GM21723 (cell line): ENCODE results near the gene MAPKAPK5.
"Not testable (repeated sequence)": the region's sequence is repeated elsewhere in the genome, so short reads cannot be mapped to it uniquely, and the experiment has no call there.

Experiments used
- ATAC-seq: cut with Tn5 transposase; IDR thresholded peaks from one replicate; pipeline ENCODE4 v1.9.1; 2021; ENCODE audit warnings: mild to moderate bottlenecking, moderate library complexity; ENCODE audit not compliant: unreplicated experiment

MAPKAPK5 gene, protein sequence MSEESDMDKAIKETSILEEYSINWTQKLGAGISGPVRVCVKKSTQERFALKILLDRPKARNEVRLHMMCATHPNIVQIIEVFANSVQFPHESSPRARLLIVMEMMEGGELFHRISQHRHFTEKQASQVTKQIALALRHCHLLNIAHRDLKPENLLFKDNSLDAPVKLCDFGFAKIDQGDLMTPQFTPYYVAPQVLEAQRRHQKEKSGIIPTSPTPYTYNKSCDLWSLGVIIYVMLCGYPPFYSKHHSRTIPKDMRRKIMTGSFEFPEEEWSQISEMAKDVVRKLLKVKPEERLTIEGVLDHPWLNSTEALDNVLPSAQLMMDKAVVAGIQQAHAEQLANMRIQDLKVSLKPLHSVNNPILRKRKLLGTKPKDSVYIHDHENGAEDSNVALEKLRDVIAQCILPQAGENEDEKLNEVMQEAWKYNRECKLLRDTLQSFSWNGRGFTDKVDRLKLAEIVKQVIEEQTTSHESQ

DNA sequence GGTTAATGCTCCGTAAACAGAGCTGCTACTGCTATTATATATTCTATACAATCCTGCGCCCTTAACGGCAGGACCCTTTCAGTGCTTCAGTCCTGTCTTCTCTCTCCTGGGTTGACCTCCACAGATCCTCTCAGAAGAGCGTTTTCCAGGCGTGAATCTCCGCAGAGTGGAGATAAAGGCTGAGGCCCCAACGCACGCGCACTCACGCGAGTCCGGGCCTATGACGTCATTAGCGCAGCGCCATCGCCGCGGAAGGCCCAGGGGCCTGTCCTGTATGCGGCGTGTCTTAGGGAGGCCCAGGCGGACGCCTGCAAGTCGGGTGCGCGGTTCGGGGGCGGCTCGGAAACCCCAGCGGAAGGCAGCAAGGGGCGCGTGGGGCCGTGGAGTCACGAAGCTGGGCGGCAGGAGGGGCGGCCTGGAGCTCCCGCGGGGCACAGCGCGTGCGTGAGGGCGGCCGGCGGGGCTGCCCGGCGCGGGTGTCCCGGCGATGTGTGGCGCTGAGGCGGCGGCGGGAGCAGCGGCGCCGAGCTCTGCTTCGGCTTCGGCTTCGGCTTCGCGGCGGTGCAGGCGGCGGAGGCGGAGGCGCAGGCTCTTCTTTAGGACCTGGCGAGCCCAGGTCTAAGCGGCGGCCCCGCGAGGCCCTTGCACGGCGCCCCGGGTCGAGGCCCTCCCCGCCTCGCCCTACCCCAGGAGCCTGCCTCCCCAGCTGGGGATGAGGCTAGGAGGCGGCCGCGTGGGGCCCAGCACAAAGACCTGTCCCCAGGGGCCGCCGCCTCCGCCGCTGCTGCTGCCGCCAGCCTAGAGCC is at the start of gene MAPKAPK5:
MAPKAPK5 (plus strand) TSS at position 479 of the 806 bp plus-strand sequence. CDS start 506 bp downstream, outside the sequence.
- ATAC-seq: peak; percentile 80

- ATAC-seq: no peak
Measured at GRCh38 chr12:111792856-111793235, 49.2 kb upstream of the MAPKAPK5 start.

DNA sequence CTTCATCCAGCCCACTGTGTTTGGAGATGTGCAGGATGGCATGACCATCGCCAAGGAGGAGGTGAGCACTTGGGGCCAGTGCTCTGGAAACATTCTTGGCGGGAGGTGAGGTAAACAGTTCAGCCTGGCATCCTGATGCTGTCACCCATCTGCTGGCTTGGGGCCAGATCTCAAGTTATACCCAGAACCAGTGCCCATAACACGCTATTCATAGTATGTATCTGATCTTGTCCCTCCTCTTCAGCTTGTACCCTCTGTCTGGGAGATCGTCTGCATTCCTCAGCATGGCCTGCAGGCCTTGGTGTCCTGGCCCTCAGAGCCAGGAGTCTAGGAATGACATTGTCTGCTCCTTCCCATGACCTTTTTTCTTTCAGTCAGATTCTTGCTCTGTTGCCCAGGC is 43.8 kb upstream of the MAPKAPK5 start:
- no peak for ATAC-seq

DNA sequence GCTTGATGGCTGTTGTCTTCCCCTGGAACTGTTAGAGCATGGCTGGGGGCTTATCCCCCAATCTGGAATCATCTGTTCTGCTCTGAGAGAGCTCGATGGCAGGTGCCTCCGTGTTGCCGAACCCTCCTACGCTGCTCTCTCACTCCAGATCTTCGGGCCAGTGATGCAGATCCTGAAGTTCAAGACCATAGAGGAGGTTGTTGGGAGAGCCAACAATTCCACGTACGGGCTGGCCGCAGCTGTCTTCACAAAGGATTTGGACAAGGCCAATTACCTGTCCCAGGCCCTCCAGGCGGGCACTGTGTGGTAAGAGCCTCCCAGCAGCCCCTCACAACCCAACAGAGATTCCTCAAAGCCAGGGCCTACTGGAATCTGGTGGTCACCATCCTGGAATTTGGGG is 42.3 kb upstream of the MAPKAPK5 start:
- no peak for ATAC-seq

- ATAC-seq: no peak
Measured at GRCh38 chr12:111803038-111803626, 38.9 kb upstream of the MAPKAPK5 start.

GRCh38 chr12:111803851-111804250 is 38.2 kb upstream of the MAPKAPK5 start:
- ATAC-seq: no peak

- no peak for ATAC-seq
Measured at GRCh38 chr12:111806304-111806703, 35.7 kb upstream of the MAPKAPK5 start.

DNA sequence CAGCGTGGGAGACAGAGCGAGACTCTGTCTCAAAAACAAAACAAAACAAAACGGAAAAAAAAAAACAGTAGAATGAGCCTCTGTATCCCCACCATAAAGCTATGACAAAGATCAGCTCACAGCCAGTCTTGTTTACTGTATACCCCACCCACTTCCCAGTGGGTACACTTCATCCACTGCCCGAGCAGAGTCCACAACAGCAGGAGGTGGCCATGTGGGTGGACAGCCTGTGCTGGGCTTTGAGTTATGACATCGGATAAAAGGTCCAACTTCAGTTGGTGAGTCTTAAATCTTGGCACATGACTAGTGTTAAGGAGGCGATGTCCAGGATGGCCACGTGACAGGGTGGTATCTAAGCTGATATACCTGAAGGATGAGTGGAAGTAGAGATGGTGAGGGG is 34.8 kb upstream of the MAPKAPK5 start:
- ATAC-seq: no peak

DNA sequence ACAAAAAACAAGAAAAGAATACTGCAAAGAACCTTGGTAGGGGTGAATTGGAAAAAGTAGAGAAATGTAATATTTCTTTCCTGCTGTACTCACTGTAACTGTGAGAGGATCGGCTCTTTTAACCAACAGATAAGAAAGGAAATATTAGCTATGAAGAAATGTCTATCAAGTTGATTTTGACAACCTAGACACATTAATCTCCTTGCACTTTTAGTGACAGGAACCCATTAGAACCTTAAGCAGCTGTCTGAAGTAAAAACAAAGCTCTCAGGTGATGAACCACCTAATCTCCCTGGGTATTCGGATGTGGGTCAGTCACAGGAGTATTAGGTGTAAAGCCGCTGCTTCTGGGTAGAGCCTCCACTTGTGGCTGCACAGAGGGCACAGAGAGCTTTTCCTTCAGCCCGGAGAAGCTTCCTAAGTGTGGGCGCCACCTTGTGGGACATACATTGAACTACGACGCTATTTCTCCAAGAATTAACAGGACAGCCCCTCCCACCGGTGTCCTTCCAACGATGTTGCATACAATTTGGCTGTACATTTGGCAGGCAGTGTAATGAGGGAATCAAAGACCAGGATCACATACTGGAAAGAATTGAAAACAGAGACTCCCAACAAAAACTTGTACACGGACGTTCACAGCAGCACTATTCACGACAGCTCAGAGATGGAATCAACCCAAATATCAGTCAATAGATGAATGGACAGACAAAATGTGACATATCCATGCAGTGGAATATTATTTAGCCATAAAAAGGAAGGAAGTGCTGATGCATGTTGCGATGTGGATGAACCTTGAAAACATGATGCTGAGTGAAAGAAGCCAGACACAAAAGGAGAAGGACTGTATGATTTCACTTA is 28.9 kb upstream of the MAPKAPK5 start:
- peak; percentile 81 for ATAC-seq

DNA sequence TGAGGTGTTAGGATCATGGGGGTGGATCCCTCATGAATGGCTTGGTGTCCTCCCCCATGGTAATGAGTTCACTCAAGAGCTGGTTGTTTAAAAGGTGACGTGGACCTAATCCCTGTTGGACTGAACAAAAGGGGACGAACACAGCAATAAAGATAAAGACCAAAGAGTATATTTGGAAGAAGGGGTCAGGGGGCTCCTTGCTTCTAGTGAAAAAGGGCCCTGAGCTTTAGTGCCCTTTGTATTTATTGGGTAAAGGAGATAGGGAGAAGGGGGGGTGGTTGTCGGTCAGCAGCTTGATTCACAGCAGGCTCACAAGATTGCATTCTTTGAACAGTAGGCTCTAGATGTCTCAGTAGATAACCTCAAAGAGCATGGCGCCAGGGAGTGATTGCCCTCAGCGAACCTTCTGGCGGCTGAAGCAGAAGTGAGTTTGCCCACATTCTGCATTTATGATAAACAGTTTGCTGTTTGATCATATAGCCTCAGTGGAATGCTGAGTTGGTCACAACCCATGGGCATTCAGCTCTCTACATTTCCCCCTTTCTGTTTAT is 25.9 kb upstream of the MAPKAPK5 start:
- ATAC-seq: no peak

DNA sequence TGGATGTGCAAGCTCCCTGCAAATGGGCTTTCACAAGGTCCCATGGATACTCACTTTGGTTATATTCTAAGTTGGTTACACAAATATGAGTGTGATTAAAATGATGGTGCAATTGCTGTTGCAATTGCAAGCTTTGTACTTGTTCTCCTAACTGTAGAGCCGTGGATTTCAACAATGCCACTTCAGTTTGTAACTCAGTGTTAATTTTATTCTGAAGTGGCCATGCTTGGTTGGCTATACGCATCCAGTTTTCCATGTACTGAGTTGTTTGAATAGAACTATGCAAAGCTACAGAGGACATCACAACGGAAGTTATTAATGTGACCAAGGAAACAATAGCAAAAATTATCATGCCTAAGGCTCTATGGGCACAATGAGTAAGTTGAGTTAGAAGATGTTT is 25.1 kb upstream of the MAPKAPK5 start:
- ATAC-seq: not testable (repeated sequence)

DNA sequence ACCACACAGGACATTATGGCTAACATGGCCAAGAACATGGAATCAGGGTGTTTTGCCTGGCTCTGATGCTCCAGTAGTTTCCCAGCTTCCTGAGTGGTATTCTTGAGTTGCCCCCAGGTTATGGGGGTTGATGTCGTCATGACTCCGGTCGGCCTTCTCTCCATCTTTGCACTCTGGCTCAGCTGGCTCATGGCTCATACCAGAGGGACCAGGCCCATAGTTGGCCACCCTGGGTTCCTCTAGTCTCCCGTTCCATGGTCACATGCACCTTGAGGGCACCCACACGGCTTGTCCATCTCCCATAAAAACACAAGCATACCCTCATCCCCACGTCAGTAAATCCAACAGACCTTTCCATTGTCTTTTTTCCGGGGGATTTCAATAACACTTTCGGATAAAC is 23.7 kb upstream of the MAPKAPK5 start:
- no peak for ATAC-seq

DNA sequence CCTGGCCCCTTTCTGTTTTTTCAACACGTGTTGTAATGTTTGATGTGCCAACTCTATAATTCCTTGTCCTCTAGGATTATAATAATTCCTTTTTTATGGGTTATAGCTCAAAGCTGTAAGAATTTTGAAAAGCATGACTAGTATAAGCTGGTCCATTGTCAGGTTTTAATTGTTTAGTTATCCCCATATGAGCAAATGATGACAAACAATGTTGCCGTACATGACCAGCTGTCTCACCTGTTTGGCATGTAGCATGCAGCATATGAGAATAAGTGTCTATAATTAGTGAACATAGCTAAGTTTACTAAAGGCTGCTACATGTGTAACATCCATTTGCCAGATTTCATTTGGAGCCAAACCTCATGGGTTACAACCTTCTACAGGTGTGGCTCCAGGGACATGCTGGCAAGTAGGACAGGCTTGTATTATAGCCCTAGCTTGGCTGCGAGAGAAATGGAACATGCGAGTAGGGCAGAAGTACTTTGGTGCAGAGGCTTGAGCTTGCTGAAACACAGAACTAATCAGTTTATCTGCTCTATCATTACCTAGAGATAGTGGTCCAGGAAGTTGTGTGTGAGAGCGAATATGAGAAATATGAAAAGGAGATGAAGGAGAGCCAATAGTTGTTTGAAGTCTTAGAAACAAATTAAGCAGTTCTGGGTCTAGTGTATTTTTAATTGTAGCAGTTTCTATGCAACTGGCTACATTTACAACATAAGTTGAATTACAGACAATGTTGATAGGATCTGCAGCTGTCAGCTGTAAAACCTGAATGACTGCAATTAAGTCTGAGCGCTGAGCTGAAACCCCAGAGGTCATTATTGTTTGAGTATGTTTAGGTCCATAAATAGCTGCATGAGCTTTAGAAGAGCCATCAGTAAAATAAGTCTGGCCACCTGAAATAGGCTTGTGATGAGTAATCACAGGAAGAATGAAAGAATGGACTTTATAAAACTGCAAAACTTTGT is 22.6 kb upstream of the MAPKAPK5 start:
- no peak for ATAC-seq

DNA sequence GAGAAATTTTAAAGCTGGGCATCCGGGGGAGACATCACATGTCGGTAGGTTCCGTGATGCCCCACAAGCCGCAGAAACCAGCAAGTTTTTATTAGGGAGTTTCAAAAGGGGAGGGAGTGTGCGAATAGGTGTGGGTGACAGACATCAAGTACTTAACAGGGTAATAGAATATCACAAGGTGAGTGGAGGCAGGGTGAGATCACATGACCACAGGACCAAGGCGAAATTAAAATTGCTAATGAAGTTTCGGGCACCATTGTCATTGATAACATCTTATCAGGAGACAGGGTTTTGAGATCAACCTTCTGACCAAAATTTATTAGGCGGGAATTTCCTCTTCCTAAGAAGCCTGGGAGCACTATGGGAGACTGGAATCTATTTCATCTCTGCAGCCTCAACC is 21.2 kb upstream of the MAPKAPK5 start:
- ATAC-seq: not testable (repeated sequence)

DNA sequence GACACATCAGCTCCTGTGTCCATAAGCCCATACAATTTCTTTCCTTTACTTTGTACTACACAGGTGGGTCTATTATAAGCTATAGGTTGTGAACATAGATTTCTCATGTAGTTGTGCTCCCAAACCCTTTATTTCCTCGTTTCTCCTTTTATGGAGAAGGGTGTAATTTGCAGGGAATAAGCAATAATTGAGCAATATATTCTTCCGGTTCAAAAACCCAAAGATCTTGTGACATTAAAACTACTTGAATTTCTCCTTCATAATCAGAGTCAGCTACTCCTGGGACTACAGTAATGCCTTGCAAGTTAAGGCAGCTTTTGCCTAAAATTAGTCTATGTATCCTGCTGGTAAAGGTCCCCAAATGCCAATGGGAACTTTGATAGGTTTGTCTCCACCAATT is 19.1 kb upstream of the MAPKAPK5 start:
- no peak for ATAC-seq

DNA sequence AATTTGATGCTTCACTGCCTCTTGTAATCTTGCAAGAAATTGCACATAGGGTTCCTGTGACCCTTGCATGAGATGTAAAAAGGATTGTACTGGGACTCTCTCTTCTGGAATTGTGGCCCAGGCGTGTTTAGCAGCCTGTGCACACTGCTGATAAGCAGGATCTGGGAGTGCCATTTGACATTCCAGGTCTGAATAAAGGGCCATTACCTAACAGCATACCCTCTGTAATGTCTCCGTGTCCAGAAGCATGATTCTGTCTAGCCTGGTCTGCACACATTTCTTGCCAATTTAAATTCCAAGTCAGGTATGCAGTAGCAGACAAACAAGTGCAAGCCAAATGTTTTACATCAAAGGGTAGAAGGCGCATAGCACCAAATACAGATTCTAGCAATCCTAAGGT is 18.1 kb upstream of the MAPKAPK5 start:
- no peak for ATAC-seq

- ATAC-seq: not testable (repeated sequence)
Measured at GRCh38 chr12:111824312-111824711, 17.7 kb upstream of the MAPKAPK5 start.

- no peak for ATAC-seq
Measured at GRCh38 chr12:111825509-111825908, 16.5 kb upstream of the MAPKAPK5 start.

- no peak for ATAC-seq
Measured at GRCh38 chr12:111826316-111826715, 15.7 kb upstream of the MAPKAPK5 start.
